ENCODE measurements around the gene MAPKAPK2.
"Not testable (repeated sequence)": the region's sequence is repeated elsewhere in the genome, so short reads cannot be mapped to it uniquely, and the experiment has no call there.

The MAPKAPK2 gene

GRCh38 chr1:206684478-206685333, at the start of gene MAPKAPK2:
Gene MAPKAPK2, plus strand, starts transcription at chr1:206684905. Its CDS starts 325 bp downstream, at chr1:206685230.
- peak; percentile 90 for DNase-seq

GRCh38 chr1:206635080-206635977, 49.4 kb upstream of the MAPKAPK2 start, which contains the start of gene DYRK3:
Gene DYRK3, plus strand, starts transcription at chr1:206635536. Its CDS starts 168 bp downstream, at chr1:206635704.
- peak; percentile 94 for DNase-seq

GRCh38 chr1:206635978-206636345, 48.7 kb upstream of the MAPKAPK2 start:
- DNase-seq, result peak; percentile 80

- peak; percentile 23 for DNase-seq
Measured at GRCh38 chr1:206636671-206637070, 48.0 kb upstream of the MAPKAPK2 start.

GRCh38 chr1:206637605-206638004, 47.1 kb upstream of the MAPKAPK2 start:
- no peak for DNase-seq

DNA sequence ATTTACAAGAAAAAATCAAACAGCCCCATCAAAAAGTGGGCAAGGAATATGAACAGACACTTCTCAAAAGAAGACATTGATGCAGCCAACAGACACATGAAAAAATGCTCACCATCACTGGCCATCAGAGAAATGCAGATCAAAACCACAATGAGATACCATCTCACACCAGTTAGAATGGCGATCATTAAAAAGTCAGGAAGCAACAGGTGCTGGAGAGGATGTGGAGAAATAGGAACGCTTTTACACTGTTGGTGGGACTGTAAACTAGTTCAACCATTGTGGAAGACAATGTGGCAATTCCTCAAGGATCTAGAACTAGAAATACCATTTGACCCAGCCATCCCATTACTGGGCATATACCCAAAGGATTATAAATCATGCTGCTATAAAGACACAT, 42.6 kb upstream of the MAPKAPK2 start:
- DNase-seq, result not testable (repeated sequence)

DNA sequence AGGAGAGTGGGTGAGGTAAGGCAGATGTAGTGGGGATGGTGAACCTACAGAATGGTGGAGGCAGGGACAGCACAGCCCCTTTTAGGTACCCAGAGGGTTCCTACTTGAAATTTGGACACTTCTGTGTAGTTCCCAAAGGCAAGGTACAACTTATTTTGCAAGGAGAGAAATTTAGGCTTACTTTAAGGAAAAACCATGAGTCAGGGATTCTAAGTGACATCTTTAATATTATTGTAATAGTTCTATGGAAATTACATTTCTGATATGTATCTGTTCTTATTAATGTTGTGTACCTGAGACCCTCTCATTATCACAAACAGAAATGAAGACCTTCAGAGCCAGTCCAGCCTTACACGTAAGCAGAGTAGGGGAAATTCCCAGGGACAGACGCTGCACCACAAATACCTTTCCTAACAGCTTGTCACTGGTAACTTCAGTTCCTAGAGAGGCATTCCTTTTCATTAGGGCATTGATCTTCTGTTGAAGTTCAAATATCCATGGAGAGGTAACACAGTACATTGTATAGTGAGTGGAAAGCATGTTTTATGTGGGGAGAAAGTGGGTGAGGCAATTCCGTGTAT, 41.5 kb upstream of the MAPKAPK2 start:
- no peak for DNase-seq

DNA sequence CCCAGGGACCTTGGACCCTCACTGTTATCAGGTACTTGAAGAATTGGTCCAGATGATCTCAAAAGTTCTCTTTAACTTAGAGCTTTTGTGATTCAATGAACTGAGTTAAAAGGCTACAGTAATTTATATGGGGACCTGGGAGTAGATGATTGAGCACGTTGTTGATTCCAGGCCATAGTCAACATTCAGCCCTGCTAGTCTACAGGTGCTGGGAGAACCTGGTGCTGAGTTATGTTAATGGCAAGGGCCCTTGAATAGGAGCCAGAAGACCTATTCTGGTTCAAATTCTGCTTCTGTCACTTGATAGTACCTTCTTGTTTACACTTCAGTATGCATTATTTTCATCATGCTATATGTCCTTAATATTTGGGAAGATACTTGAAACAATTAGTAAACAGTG, 38.2 kb upstream of the MAPKAPK2 start:
- no peak for DNase-seq

DNA sequence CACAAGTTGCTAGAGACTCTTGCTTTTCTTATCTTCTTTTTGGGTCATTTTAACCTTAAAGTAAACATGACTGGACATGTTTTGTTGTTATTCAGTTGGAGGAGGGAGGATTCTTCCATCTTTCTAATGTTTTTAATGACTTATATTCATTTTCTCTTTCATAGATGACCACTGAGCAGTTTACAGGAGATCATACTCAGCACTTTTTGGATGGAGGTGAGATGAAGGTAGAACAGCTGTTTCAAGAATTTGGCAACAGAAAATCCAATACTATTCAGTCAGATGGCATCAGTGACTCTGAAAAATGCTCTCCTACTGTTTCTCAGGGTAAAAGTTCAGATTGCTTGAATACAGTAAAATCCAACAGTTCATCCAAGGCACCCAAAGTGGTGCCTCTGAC, 37.5 kb upstream of the MAPKAPK2 start:
- DNase-seq, result no peak

DNA sequence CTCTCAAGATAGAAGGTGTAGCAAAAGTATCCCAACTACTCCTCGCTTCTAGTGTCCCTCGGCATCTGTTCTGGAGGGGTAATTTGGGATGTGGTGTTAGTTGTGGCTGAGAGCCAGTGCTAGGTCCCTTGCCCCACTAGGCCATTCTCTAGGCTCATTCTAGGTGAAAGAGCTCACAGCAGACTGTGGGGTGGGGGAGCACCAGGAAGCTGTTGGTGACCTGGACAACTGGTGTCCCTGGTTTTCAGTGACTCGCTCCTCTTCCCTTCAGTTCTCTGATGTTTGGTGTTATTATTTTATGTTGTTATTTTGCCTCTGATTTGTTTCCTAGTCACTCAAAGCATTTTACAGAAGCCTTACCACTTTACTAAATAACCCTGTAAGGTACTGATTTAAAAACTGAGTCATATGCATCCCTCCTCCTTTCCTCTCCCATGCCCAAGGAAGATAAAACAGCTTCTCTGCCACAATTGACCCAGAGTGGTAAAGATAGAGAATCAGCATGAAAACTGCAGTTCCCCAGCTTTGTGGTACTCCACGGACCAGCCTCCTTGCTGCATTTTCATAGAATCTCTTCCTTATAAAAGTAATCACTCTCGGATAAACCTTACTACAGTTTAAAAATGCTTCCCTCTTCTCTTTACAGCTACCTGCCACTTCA, 35.3 kb upstream of the MAPKAPK2 start:
- no peak for DNase-seq

DNA sequence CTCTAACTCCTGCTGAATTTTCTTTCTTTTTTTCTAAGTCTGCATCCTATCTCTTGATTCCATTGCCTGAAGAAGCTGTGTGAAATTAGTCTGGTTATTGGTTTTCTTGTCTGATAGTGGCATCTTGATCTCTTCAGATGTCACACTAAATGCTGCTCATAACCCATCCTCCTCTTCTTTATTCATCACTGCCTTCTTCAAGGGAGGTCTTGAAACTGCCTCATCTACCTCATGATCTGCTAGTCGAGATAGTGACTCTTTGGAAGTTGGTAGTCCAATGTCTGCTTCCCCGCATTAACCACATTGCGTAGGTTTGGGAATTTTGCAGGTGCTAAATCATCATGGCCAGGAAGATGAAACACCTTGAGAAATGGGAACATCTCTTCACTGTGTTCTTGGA, 33.7 kb upstream of the MAPKAPK2 start:
- no peak for DNase-seq

DNA sequence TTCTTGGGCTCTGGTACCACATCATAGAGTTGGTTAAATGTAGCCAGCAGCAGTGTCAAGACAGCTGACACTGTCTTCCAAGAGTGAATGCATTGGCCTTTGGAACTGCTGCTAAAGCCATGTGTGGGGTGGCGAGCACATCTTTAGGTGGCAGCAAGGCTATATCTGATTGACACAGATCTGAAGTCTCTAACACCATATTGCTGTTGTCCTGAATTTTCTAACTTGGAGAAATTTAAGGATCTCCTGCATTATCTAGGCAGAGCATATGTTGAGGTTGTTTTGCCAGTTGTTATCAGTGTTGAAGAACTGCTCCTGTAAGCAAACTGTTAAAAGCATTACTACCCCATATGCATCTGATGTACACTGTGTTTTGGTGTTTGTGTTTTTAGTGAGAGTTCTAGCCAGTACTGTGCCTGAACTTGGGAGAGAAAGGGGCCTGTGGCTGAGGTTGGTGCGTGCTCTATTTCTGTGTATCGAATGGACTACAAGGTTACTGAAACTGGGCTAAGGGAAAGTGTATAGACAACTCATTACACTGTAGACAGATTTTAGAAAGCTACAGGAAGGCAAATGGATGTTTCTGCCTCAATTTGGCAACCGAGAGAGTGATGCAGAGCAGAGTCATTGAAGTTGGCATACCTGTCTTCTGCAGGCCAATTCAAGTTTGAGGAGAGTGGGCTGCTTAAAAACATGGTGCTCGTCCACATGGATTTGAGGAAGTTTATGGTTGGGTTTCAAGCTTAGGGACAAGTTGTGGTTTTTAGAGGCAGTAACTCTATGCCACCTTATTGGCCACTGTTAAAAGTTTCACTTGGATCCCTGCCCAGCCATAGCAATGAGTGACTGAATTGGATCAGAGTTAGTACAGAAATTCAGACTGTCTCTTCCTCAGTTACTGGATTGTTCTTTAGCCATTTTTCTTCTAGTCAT, 32.5 kb upstream of the MAPKAPK2 start:
- DNase-seq, result no peak

GRCh38 chr1:206653715-206654459, 30.8 kb upstream of the MAPKAPK2 start:
- no peak for DNase-seq

- DNase-seq, result no peak
Measured at GRCh38 chr1:206654828-206655227, 29.9 kb upstream of the MAPKAPK2 start.

- peak; percentile 39 for DNase-seq
Measured at GRCh38 chr1:206655471-206655882, 29.2 kb upstream of the MAPKAPK2 start.

GRCh38 chr1:206656936-206657335, 27.8 kb upstream of the MAPKAPK2 start:
- DNase-seq, result no peak

DNA sequence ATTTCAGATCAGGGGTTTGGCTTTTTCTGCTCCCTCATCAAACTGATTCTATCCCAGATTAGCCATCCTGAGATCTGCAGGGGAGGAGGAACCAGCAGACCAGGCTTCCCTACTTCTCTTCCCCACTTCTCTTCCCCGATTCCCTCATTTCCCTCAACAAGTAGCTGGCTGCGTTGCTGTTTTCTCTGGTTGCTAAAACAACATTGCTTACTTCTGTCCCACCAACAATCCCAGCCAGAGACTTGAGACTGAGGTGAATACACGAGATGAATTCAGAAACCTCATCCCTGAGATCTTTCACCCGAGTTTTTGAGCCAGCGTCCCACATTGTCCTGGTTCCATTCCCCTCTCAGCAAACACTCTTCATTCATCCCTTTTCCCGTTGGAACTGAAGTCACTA, 27.0 kb upstream of the MAPKAPK2 start:
- no peak for DNase-seq

- peak; percentile 59 for DNase-seq
Measured at GRCh38 chr1:206658264-206658980, 26.3 kb upstream of the MAPKAPK2 start.

DNA sequence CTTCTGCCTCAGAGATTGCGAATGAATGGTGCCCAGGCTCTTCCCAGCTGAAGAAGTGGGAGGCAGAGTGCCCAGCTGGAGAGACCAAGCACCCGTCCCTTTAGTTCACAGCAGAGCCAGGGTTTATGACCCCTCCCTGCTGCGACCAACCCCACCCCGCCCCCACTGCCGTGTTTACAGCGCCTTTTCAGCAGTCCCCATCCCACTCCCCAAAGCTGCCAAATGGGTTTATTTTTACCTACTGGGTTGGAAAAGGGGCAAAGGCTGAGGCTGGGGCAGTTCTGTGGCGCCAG, 25.8 kb upstream of the MAPKAPK2 start:
- DNase-seq, result no peak

- DNase-seq, result no peak
Measured at GRCh38 chr1:206660136-206660535, 24.6 kb upstream of the MAPKAPK2 start.

Data from eye (tissue), 1 donor.